Stimulated activated CD8-positive, alpha-beta memory T cell treated with anti-CD3 and anti-CD28 coated beads, Interleukin-15, amount 100 ng/mL, for 4 hours (primary cell): Measurements from ENCODE around the gene CACNG3.
"Not testable (repeated sequence)": the region's sequence is repeated elsewhere in the genome, so short reads cannot be mapped to it uniquely, and the experiment has no call there.

Experiments used
- DNase-seq, 2 donors: peaks; one replicate each; pipeline ENCODE4 v3.0.0-alpha.2; 2020; ENCODE audit warnings: low read depth in 2 of 2

The CACNG3 gene

GRCh38 chr16:24279982-24280515 lies 23.9 kb downstream of the CACNG3 start:
- DNase-seq, result no peak

GRCh38 chr16:24281466-24281865 lies 25.3 kb downstream of the CACNG3 start:
- no peak for DNase-seq

- no peak for DNase-seq
Measured at GRCh38 chr16:24282141-24282540, 26.0 kb downstream of the CACNG3 start.

- DNase-seq, result no peak
Measured at GRCh38 chr16:24286741-24287405, 30.7 kb downstream of the CACNG3 start.

- DNase-seq, result no peak
Measured at GRCh38 chr16:24288516-24288915, 32.4 kb downstream of the CACNG3 start.

- DNase-seq, result no peak
Measured at GRCh38 chr16:24289166-24289700, 33.1 kb downstream of the CACNG3 start.

GRCh38 chr16:24291932-24292331 lies 35.8 kb downstream of the CACNG3 start:
- no peak for DNase-seq

GRCh38 chr16:24294131-24294530 lies 38.0 kb downstream of the CACNG3 start:
- DNase-seq, result no peak

GRCh38 chr16:24297375-24297774 lies 41.2 kb downstream of the CACNG3 start:
- no peak for DNase-seq

GRCh38 chr16:24298548-24299167 lies 42.5 kb downstream of the CACNG3 start:
- no peak for DNase-seq

GRCh38 chr16:24300750-24301149 lies 44.6 kb downstream of the CACNG3 start:
- not testable (repeated sequence) for DNase-seq

GRCh38 chr16:24302636-24303035 lies 46.5 kb downstream of the CACNG3 start:
- no peak for DNase-seq

- DNase-seq, result no peak
Measured at GRCh38 chr16:24308200-24308599, 52.1 kb downstream of the CACNG3 start.

GRCh38 chr16:24309258-24310142 lies 53.4 kb downstream of the CACNG3 start:
- no peak for DNase-seq

GRCh38 chr16:24315343-24315742 lies 59.2 kb downstream of the CACNG3 start:
- no peak for DNase-seq

GRCh38 chr16:24318680-24319079 lies 62.5 kb downstream of the CACNG3 start:
- DNase-seq, result no peak

GRCh38 chr16:24319126-24319814 lies 63.1 kb downstream of the CACNG3 start:
- no peak for DNase-seq

GRCh38 chr16:24322106-24322505 lies 66.0 kb downstream of the CACNG3 start:
- no peak for DNase-seq

- DNase-seq, result no peak
Measured at GRCh38 chr16:24324421-24324820, 68.3 kb downstream of the CACNG3 start.

GRCh38 chr16:24328835-24329452 lies 72.8 kb downstream of the CACNG3 start:
- DNase-seq, result no peak

GRCh38 chr16:24332178-24332577 lies 76.0 kb downstream of the CACNG3 start:
- DNase-seq, result no peak
